GM23338 (cell line): ENCODE results near the gene ITFG1. TPM values are rescaled to one million over a fixed set of nuclear protein-coding genes. Genes with fewer than 3 reads are reported as not detected.

Experiments
- ATAC-seq: fragments of 200-7000 bp; cut with Tn5 transposase; 3 replicates; pipeline ENCODE4 v1.9.1; 2020
- DNase-seq: peaks from one replicate; pipeline ENCODE4 v3.0.0-alpha.2; 2015; ENCODE audit warnings: low spot score
- H2AFZ ChIP-seq: fragments of 200-600 bp; sonication (generic); 2 replicates; pipeline ENCODE4 v1.8.0; 2016; ENCODE audit warnings: antibody characterized with exemption, mild to moderate bottlenecking, moderate library complexity
- H3F3A ChIP-seq: fragments of 200-600 bp; sonication (generic); replicated peaks from 2 replicates; pipeline ENCODE4 v1.8.0; 2017; ENCODE audit warnings: antibody characterized with exemption, mixed run types, low read depth
- H3K27ac ChIP-seq: fragments of 200-600 bp; sonication (generic); 2 replicates; pipeline ENCODE4 v1.6.1; 2016; ENCODE audit warnings: low read depth
- H3K27me3 ChIP-seq: fragments of 200-600 bp; sonication (generic); 2 replicates; pipeline ENCODE4 v1.8.0; 2016; ENCODE audit warnings: mild to moderate bottlenecking, mixed run types, moderate library complexity; ENCODE audit not compliant: insufficient read depth
- H3K36me3 ChIP-seq: fragments of 200-600 bp; sonication (generic); 2 replicates; pipeline ENCODE4 v1.8.0; 2016; ENCODE audit warnings: mild to moderate bottlenecking; ENCODE audit not compliant: insufficient read depth
- H3K4me1 ChIP-seq: fragments of 200-600 bp; sonication (generic); 2 replicates; pipeline ENCODE4 v1.8.0; 2016; ENCODE audit warnings: mild to moderate bottlenecking, moderate library complexity; ENCODE audit not compliant: insufficient read depth
- H3K4me2 ChIP-seq: fragments of 200-600 bp; sonication (generic); 2 replicates; pipeline ENCODE4 v1.7.1; 2017; ENCODE audit warnings: mixed run types
- H3K4me3 ChIP-seq: fragments of 200-600 bp; sonication (generic); 2 replicates; pipeline ENCODE4 v1.6.1; 2016; ENCODE audit warnings: mixed run types
- H3K79me2 ChIP-seq: fragments of 200-600 bp; sonication (generic); replicated peaks from 2 replicates; pipeline ENCODE4 v1.8.0; 2017; ENCODE audit warnings: mild to moderate bottlenecking; ENCODE audit not compliant: insufficient read depth
- H3K9me2 ChIP-seq: fragments of 200-600 bp; sonication (generic); 2 replicates; pipeline ENCODE4 v1.8.0; 2017; ENCODE audit not compliant: insufficient read depth
- H4K20me1 ChIP-seq: fragments of 200-600 bp; sonication (generic); replicated peaks from 2 replicates; pipeline ENCODE4 v1.8.0; 2017; ENCODE audit warnings: mild to moderate bottlenecking; ENCODE audit not compliant: insufficient read depth
- H3K27ac Mint-ChIP-seq: 2 replicates; pipeline ENCODE4 v1.8.0; 2020; ENCODE audit warnings: inconsistent platforms, mild to moderate bottlenecking, moderate library complexity, mixed read lengths
- H3K27me3 Mint-ChIP-seq: 3 replicates; pipeline ENCODE4 v1.8.0; 2022; ENCODE audit warnings: low read depth, mild to moderate bottlenecking, moderate library complexity, mixed read lengths, inconsistent platforms; ENCODE audit not compliant: insufficient read depth, poor library complexity
- H3K36me3 Mint-ChIP-seq: 3 replicates; pipeline ENCODE4 v1.8.0; 2021; ENCODE audit warnings: low read depth, mild to moderate bottlenecking, inconsistent platforms, moderate library complexity, mixed read lengths
- H3K4me1 Mint-ChIP-seq: 3 replicates; pipeline ENCODE4 v1.8.0; 2020; ENCODE audit warnings: mild to moderate bottlenecking, inconsistent platforms, mixed read lengths
- H3K4me3 Mint-ChIP-seq: 3 replicates; pipeline ENCODE4 v1.8.0; 2021; ENCODE audit warnings: moderate library complexity, mild to moderate bottlenecking, inconsistent platforms, mixed read lengths
- H3K9me3 Mint-ChIP-seq: 3 replicates; pipeline ENCODE4 v1.8.0; 2020; ENCODE audit warnings: moderate library complexity, mild to moderate bottlenecking, inconsistent platforms, mixed read lengths
- CREB1 ChIP-seq: fragments of 250-450 bp; sonication (Bioruptor Pico); IDR thresholded peaks from 2 replicates; pipeline ENCODE4 v1.5.0; 2020; ENCODE audit warnings: low read depth, mild to moderate bottlenecking, moderate library complexity
- ETS1 ChIP-seq: IDR thresholded peaks from 2 replicates; pipeline ENCODE4 v1.6.1; 2016; ENCODE audit warnings: antibody characterized with exemption
- EZH2 ChIP-seq: fragments of 200-600 bp; sonication (generic); IDR thresholded peaks from one replicate; pipeline ENCODE4 v1.8.0; 2017; ENCODE audit warnings: antibody characterized with exemption, mild to moderate bottlenecking, low read depth; ENCODE audit not compliant: unreplicated experiment
- EZH2phosphoT487 ChIP-seq: fragments of 200-600 bp; sonication (generic); IDR thresholded peaks from one replicate; pipeline ENCODE4 v1.8.1; 2018; ENCODE audit warnings: antibody characterized with exemption; ENCODE audit not compliant: unreplicated experiment
- JUNB ChIP-seq: IDR thresholded peaks from one replicate; pipeline ENCODE4 v1.6.1; 2016; ENCODE audit warnings: antibody characterized with exemption; ENCODE audit not compliant: unreplicated experiment
- NANOG ChIP-seq: IDR thresholded peaks from 2 replicates; pipeline ENCODE4 v1.6.1; 2016; ENCODE audit warnings: antibody characterized with exemption, borderline replicate concordance
- POLR2AphosphoS5 ChIP-seq: IDR thresholded peaks from 2 replicates; pipeline ENCODE4 v1.6.1; 2016; ENCODE audit warnings: antibody characterized with exemption, low read depth
- REST ChIP-seq: IDR thresholded peaks from one replicate; pipeline ENCODE4 v1.6.1; 2018; ENCODE audit warnings: antibody characterized with exemption; ENCODE audit not compliant: unreplicated experiment
- STAT1 ChIP-seq: IDR thresholded peaks from one replicate; pipeline ENCODE4 v1.6.1; 2016; ENCODE audit warnings: antibody characterized with exemption; ENCODE audit not compliant: unreplicated experiment
- ZNF331 ChIP-seq: fragments of 250-450 bp; sonication (Bioruptor Pico); IDR thresholded peaks from 2 replicates; pipeline ENCODE4 v1.5.0; 2020; ENCODE audit warnings: low read depth, mild to moderate bottlenecking, moderate library complexity
- ZNF462 ChIP-seq: fragments of 250-450 bp; sonication (Bioruptor Pico); IDR thresholded peaks from 2 replicates; pipeline ENCODE4 v1.5.0; 2020; ENCODE audit warnings: mild to moderate bottlenecking, moderate library complexity
- polyA plus RNA-seq: library from polyadenylated mRNA; unstranded; fragments of >200 nt; fragmentation: Nextera tagmentation; extraction: Ambion mirVana; gene quantifications from 2 replicates; pipeline ENCODE4 v1.2.1, GENCODE V29; 2016
- total RNA-seq: library from RNA; depleted of rRNA; stranded (reverse); fragments of >200 nt; shearing (Covaris generic); gene quantifications from 2 replicates; pipeline ENCODE4 v1.2.3, GENCODE V29; 2014

Gene ITFG1
- total and polyA plus RNA-seq, 2 experiments from 2014 or later, result 18.5 to 26.9 TPM

GRCh38 chr16:47197536-47198179 is 263.2 kb downstream of the ITFG1 start:
- no peaks in the 10 kb centered on the region for H3K79me2 ChIP-seq
- H3K27ac Mint-ChIP-seq, result no peak overlapping the region
- peaks cover 5% of the 10 kb centered on the region; the same call in 2 of the 3 replicates for H3K9me3 Mint-ChIP-seq
- no peak overlapping the region for H3K4me3 ChIP-seq
- no peak for ATAC-seq
- no peaks in the 10 kb centered on the region for H3K27me3 Mint-ChIP-seq
- no peak for TF ChIP-seq ZNF462
- no peak for TF ChIP-seq CREB1 (CRISPR knock-in tag)
- TF ChIP-seq EZH2phosphoT487, result no peak
- no peak overlapping the region for H3K4me3 Mint-ChIP-seq
- no peaks in the 10 kb centered on the region for H3K27me3 ChIP-seq
- peaks cover 18% of the 10 kb centered on the region for H3K4me1 Mint-ChIP-seq
- H3K36me3 Mint-ChIP-seq, result peaks cover 6% of the 10 kb centered on the region; the same call in 1 of the 3 replicates
- DNase-seq, result no peak
- H3F3A ChIP-seq, result no peaks in the 10 kb centered on the region
- H4K20me1 ChIP-seq, result no peaks in the 10 kb centered on the region
- H3K36me3 ChIP-seq, result no peaks in the 10 kb centered on the region
- no peak overlapping the region for H3K27ac ChIP-seq
- H3K4me1 ChIP-seq, result peaks cover 13% of the 10 kb centered on the region; the same call in 1 of the 2 replicates
- no peak overlapping the region for H3K4me2 ChIP-seq
- H2AFZ ChIP-seq, result no peak overlapping the region
- H3K9me2 ChIP-seq, result no peaks in the 10 kb centered on the region

GRCh38 chr16:47196457-47196856 is 264.4 kb downstream of the ITFG1 start:
- H3K4me3 Mint-ChIP-seq, result no peak overlapping the region
- H3K36me3 Mint-ChIP-seq, result peaks cover 6% of the 10 kb centered on the region; the same call in 1 of the 3 replicates
- TF ChIP-seq REST (no peak), ETS1 (no peak), EZH2 (no peak), NANOG (no peak), STAT1 (no peak), ZNF331 (no peak), POLR2AphosphoS5 (no peak), CREB1 (CRISPR knock-in tag) (no peak), EZH2phosphoT487 (no peak), JUNB (no peak)

More at GRCh38 chr16:47196457-47196856, 264.4 kb downstream of the ITFG1 start:
- Histone ChIP-seq H3K9me2 (no peaks in the 10 kb centered on the region), H3F3A (no peaks in the 10 kb centered on the region), H2AFZ (no peak overlapping the region), H3K27ac (no peak overlapping the region), H3K4me3 (no peak overlapping the region), H3K36me3 (no peaks in the 10 kb centered on the region), H4K20me1 (no peaks in the 10 kb centered on the region), H3K4me2 (0 out of 2 replicates have a peak overlapping the region, but pooled peaks have one; percentile 0), H3K79me2 (no peaks in the 10 kb centered on the region), H3K27me3 (no peaks in the 10 kb centered on the region), H3K4me1 (peaks cover 13% of the 10 kb centered on the region; the same call in 1 of the 2 replicates)
- ATAC-seq (peak; percentile 89), DNase-seq (peak; percentile 52)
- H3K9me3 Mint-ChIP-seq, result peaks cover 5% of the 10 kb centered on the region; the same call in 2 of the 3 replicates
- H3K27ac Mint-ChIP-seq, result peak overlapping the region; percentile 8
- H3K27me3 Mint-ChIP-seq, result no peaks in the 10 kb centered on the region
- peaks cover 18% of the 10 kb centered on the region for H3K4me1 Mint-ChIP-seq
